ENCODE measurements around the gene TMEM116.

DNA sequence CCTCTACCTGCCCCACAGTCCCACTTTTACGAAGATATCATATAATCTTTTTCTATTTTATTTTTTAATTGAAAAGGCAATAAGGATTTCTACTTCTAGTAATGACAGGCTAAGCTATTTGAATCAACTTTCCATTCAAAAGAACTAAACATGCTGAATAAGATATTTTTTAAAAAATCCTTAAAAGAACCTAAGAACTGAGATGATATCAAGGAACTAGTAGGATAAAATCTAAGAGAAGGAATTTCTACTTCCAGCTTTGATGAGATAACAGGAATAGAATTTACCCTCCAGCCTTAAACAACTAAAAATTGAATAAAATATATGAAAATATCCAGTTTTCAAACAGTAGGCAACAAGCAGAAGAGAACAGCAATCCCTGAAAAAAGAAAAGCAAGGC lies 69.0 kb downstream of the TMEM116 start:
- no peak for TF ChIP-seq OSR2 (tag by site-specific recombination; IDR thresholded peaks at IDR 0.05)
- TF ChIP-seq KLF1 (tag by site-specific recombination; IDR thresholded peaks at IDR 0.05), result no peak
- TF ChIP-seq, protein P1, sequence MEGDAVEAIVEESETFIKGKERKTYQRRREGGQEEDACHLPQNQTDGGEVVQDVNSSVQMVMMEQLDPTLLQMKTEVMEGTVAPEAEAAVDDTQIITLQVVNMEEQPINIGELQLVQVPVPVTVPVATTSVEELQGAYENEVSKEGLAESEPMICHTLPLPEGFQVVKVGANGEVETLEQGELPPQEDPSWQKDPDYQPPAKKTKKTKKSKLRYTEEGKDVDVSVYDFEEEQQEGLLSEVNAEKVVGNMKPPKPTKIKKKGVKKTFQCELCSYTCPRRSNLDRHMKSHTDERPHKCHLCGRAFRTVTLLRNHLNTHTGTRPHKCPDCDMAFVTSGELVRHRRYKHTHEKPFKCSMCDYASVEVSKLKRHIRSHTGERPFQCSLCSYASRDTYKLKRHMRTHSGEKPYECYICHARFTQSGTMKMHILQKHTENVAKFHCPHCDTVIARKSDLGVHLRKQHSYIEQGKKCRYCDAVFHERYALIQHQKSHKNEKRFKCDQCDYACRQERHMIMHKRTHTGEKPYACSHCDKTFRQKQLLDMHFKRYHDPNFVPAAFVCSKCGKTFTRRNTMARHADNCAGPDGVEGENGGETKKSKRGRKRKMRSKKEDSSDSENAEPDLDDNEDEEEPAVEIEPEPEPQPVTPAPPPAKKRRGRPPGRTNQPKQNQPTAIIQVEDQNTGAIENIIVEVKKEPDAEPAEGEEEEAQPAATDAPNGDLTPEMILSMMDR (tag by site-specific recombination; IDR thresholded peaks at IDR 0.05), result no peak
- TF ChIP-seq, protein P2, sequence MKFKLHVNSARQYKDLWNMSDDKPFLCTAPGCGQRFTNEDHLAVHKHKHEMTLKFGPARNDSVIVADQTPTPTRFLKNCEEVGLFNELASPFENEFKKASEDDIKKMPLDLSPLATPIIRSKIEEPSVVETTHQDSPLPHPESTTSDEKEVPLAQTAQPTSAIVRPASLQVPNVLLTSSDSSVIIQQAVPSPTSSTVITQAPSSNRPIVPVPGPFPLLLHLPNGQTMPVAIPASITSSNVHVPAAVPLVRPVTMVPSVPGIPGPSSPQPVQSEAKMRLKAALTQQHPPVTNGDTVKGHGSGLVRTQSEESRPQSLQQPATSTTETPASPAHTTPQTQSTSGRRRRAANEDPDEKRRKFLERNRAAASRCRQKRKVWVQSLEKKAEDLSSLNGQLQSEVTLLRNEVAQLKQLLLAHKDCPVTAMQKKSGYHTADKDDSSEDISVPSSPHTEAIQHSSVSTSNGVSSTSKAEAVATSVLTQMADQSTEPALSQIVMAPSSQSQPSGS (tag by site-specific recombination; IDR thresholded peaks at IDR 0.05; ENCODE audit: low read depth), result no peak
- TF ChIP-seq KLF9 (tag by site-specific recombination; IDR thresholded peaks at IDR 0.05; ENCODE audit: low read depth), result no peak
- TF ChIP-seq, protein P3, sequence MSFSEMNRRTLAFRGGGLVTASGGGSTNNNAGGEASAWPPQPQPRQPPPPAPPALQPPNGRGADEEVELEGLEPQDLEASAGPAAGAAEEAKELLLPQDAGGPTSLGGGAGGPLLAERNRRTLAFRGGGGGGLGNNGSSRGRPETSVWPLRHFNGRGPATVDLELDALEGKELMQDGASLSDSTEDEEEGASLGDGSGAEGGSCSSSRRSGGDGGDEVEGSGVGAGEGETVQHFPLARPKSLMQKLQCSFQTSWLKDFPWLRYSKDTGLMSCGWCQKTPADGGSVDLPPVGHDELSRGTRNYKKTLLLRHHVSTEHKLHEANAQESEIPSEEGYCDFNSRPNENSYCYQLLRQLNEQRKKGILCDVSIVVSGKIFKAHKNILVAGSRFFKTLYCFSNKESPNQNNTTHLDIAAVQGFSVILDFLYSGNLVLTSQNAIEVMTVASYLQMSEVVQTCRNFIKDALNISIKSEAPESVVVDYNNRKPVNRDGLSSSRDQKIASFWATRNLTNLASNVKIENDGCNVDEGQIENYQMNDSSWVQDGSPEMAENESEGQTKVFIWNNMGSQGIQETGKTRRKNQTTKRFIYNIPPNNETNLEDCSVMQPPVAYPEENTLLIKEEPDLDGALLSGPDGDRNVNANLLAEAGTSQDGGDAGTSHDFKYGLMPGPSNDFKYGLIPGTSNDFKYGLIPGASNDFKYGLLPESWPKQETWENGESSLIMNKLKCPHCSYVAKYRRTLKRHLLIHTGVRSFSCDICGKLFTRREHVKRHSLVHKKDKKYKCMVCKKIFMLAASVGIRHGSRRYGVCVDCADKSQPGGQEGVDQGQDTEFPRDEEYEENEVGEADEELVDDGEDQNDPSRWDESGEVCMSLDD (tag by site-specific recombination; IDR thresholded peaks at IDR 0.05), result no peak
- TF ChIP-seq, protein P4, sequence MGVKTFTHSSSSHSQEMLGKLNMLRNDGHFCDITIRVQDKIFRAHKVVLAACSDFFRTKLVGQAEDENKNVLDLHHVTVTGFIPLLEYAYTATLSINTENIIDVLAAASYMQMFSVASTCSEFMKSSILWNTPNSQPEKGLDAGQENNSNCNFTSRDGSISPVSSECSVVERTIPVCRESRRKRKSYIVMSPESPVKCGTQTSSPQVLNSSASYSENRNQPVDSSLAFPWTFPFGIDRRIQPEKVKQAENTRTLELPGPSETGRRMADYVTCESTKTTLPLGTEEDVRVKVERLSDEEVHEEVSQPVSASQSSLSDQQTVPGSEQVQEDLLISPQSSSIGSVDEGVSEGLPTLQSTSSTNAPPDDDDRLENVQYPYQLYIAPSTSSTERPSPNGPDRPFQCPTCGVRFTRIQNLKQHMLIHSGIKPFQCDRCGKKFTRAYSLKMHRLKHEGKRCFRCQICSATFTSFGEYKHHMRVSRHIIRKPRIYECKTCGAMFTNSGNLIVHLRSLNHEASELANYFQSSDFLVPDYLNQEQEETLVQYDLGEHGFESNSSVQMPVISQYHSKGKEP (tag by site-specific recombination; IDR thresholded peaks at IDR 0.05), result no peak
- no peak for TF ChIP-seq KLF16 (tag by site-specific recombination; IDR thresholded peaks at IDR 0.05)
- no peak for TF ChIP-seq ZBTB17 (tag by site-specific recombination; IDR thresholded peaks at IDR 0.05)
- no peak for TF ChIP-seq ZNF660 (tag by site-specific recombination; IDR thresholded peaks at IDR 0.05)

Data from HEK293 (cell line).